Choroid plexus epithelial cell (primary cell): ENCODE data around the gene TNNI2.

Experiments
- DNase-seq: peaks from one replicate; pipeline ENCODE4 v3.0.0-alpha.2; 2010; ENCODE audit warnings: low read depth
- H3K4me3 ChIP-seq: 2 replicates; pipeline ENCODE4 v1.5.1; 2011; ENCODE audit warnings: low read depth, mild to moderate bottlenecking, control low read depth, low read length, moderate library complexity
- CTCF ChIP-seq: conservative IDR thresholded peaks from 2 replicates; pipeline ENCODE4 v1.5.1; 2011; ENCODE audit warnings: low read depth, mild to moderate bottlenecking, control low read depth, inconsistent platforms, low read length, moderate library complexity

Gene TNNI2

GRCh38 chr11:1835671-1836010 lies 3.1 kb upstream of the TNNI2 start:
- no peak overlapping the region for H3K4me3 ChIP-seq
- no peak for DNase-seq
- no peak for TF ChIP-seq CTCF

GRCh38 chr11:1836011-1836945 lies 2.5 kb upstream of the TNNI2 start:
- DNase-seq = no peak
- no peak overlapping the region for H3K4me3 ChIP-seq
- TF ChIP-seq CTCF = no peak

GRCh38 chr11:1837171-1838076 lies 1.4 kb upstream of the TNNI2 start:
- H3K4me3 ChIP-seq = no peak overlapping the region
- TF ChIP-seq CTCF = peak; percentile 93
- DNase-seq = peak; percentile 62

GRCh38 chr11:1838077-1838425 lies 730 bp upstream of the TNNI2 start:
- H3K4me3 ChIP-seq = no peak overlapping the region
- DNase-seq = no peak
- TF ChIP-seq CTCF = no peak

- no peak overlapping the region for H3K4me3 ChIP-seq
- no peak for DNase-seq
- TF ChIP-seq CTCF = no peak
These were observed 583 bp downstream of the TNNI2 start for GRCh38 chr11:1839204-1839923.

- TF ChIP-seq CTCF = no peak
- DNase-seq = no peak
- H3K4me3 ChIP-seq = no peak overlapping the region
These were observed 1.4 kb downstream of the TNNI2 start for GRCh38 chr11:1839924-1840779.
